ENCODE measurements around the gene MIA.
"Not testable (repeated sequence)": the region's sequence is repeated elsewhere in the genome, so short reads cannot be mapped to it uniquely, and the experiment has no call there.

Gene MIA

DNA sequence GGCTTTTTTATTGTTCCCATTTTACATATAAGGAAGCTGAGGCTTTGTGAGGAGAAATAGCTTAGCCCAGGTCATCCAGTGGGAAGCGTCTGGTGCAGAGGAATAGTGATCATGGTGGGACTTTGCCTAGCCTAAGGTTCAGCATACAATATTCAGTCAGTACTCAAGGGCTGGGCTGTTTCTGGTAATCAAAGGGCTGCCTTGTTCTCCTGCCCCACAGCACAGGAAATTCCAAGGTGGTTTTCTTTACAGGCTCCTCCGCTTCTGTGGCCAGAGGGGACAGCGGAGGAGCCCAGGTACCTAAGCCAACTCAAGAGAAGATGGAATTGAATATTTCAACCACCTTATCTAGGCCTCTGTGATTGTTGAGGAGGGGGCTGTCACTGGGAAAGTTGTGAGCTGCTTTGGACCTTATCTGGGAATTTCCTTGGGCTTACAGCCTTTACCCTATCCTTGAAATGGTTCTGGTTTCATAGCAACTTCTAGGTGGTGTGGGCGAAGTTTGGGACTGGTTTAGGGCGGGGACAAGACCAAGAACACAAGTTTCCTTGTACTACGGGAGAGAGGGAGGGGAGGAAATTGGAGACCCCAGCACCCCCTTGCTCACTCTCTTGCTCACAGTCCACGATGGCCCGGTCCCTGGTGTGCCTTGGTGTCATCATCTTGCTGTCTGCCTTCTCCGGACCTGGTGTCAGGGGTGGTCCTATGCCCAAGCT is at the start of gene MIA:
Gene MIA, plus strand, starts transcription at position 606 of the 716 bp plus-strand sequence. Its CDS starts 22 bp downstream, at position 628.
- no peak within 1 kb of the TSS for H3K4me3 ChIP-seq (ENCODE audit: low read depth, low read length)
- no peaks in the 10 kb centered on the region for H3K36me3 ChIP-seq (ENCODE audit: insufficient read depth, low read length)
- no peaks in the 10 kb centered on the region for H3K27me3 ChIP-seq (ENCODE audit: insufficient read depth, low read length)
- H3K79me2 ChIP-seq (ENCODE audit: control insufficient read depth, insufficient read depth, low read length, unreplicated experiment), result no peaks in the 10 kb centered on the region
- H3K27ac ChIP-seq (ENCODE audit: low read depth, low read length), result no peak within 1 kb of the TSS
- peaks cover 7% of the 10 kb centered on the region for H3K4me1 ChIP-seq (ENCODE audit: control insufficient read depth, insufficient read depth, low read length, unreplicated experiment)
- H2AFZ ChIP-seq (ENCODE audit: low read length, unreplicated experiment), result no peak within 1 kb of the TSS

DNA sequence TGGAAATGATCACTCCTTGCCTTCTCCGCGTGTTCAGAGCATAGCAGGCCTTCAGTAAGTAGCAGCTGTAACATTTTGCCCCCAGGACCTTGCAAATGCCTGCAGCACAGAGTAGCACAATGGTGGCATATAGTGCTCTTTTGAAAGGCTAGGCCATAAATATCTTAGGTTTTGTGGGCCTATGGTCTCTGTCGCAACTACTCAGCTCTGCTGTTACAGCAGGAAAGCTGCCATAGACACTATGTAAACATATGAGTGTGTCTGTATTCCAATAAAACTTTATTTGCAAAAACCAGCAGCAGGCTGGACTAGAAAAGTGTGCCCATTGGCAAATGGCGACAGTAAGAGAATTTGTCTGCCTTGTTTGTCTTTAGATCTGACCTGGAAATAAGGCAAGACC is 49.0 kb upstream of the MIA start:
- no peaks in the 10 kb centered on the region for H3K27me3 ChIP-seq (ENCODE audit: insufficient read depth, low read length)
- H3K4me1 ChIP-seq (ENCODE audit: control insufficient read depth, insufficient read depth, low read length, unreplicated experiment), result peaks cover 3% of the 10 kb centered on the region
- no peak overlapping the region for H3K27ac ChIP-seq (ENCODE audit: low read depth, low read length)
- peaks cover 20% of the 10 kb centered on the region for H3K79me2 ChIP-seq (ENCODE audit: control insufficient read depth, insufficient read depth, low read length, unreplicated experiment)
- H2AFZ ChIP-seq (ENCODE audit: low read length, unreplicated experiment), result no peak overlapping the region
- H3K4me3 ChIP-seq (ENCODE audit: low read depth, low read length), result no peak overlapping the region
- peaks cover 8% of the 10 kb centered on the region; the same call in 1 of the 2 replicates for H3K36me3 ChIP-seq (ENCODE audit: insufficient read depth, low read length)

DNA sequence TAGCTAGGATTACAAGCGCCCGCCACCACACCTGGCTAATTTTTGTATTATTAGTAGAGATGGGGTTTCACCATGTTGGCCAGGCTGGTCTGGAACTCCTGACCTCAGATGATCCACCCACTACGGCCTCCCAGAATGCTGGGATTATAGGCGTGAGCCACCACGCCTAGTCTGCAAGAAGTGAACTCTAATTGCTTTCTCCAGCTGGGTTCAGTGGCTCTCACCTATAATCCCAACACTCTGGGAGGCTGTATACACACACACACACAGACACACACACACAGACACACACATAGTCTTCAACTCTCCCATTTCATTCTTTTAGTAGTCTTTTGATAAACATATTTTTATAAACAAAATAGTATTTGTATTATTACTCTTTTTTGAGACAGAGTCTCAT is 45.3 kb upstream of the MIA start:
- not testable (repeated sequence) for H3K79me2 ChIP-seq (ENCODE audit: control insufficient read depth, insufficient read depth, low read length, unreplicated experiment); H3K4me3 ChIP-seq (ENCODE audit: low read depth, low read length); H2AFZ ChIP-seq (ENCODE audit: low read length, unreplicated experiment); H3K27me3 ChIP-seq (ENCODE audit: insufficient read depth, low read length); H3K27ac ChIP-seq (ENCODE audit: low read depth, low read length); H3K36me3 ChIP-seq (ENCODE audit: insufficient read depth, low read length); H3K4me1 ChIP-seq (ENCODE audit: control insufficient read depth, insufficient read depth, low read length, unreplicated experiment)

DNA sequence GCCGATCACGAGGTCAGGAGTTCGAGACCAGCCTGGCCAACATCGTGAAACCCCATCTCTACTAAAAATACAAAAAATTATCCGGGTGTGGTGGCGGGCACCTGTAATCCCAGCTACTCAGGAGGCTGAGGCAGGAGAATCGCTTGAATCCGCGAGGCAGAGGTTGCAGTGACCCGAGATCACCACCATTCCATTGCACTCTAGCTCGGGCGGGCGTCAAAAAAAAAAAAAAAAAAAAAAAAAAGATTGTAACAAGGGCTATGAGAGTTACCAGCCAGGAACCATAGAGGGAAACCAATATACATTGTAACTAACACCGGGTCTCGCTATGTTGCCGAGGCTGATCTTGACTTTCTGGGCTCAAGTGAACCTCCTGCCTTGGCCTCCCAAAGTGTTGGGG is 43.0 kb upstream of the MIA start:
- H3K36me3 ChIP-seq (ENCODE audit: insufficient read depth, low read length); H3K79me2 ChIP-seq (ENCODE audit: control insufficient read depth, insufficient read depth, low read length, unreplicated experiment); H3K4me1 ChIP-seq (ENCODE audit: control insufficient read depth, insufficient read depth, low read length, unreplicated experiment): not testable (repeated sequence)

DNA sequence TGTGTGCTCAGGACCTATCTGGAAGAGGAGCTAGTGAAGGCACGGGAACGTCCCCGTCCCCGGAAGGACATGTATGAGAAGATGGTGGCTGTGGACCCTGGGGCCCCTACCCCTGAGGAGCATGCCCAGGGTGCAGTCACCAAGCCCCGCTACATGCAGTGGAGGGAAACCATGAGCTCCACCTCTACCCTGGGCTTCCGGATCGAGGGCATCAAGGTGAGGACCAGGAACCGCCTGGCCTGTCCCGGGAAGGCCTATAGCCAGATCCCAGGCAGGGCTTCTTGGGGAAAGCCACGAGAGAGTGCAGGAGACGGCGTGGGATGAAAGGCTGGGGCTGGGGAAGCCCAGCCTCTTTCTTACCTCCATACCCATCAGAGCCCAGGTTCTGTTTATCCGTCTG is 42.2 kb upstream of the MIA start:
- Histone ChIP-seq H3K79me2 (ENCODE audit: control insufficient read depth, insufficient read depth, low read length, unreplicated experiment) (no peaks in the 10 kb centered on the region), H3K27me3 (ENCODE audit: insufficient read depth, low read length) (no peaks in the 10 kb centered on the region), H3K36me3 (ENCODE audit: insufficient read depth, low read length) (peaks cover 3% of the 10 kb centered on the region; the same call in 1 of the 2 replicates), H3K4me1 (ENCODE audit: control insufficient read depth, insufficient read depth, low read length, unreplicated experiment) (no peaks in the 10 kb centered on the region), H3K27ac (ENCODE audit: low read depth, low read length) (no peak overlapping the region), H3K4me3 (ENCODE audit: low read depth, low read length) (no peak overlapping the region), H2AFZ (ENCODE audit: low read length, unreplicated experiment) (no peak overlapping the region)

More for the DNA sequence above, 43.0 kb upstream of the MIA start:
- H3K4me3 ChIP-seq (ENCODE audit: low read depth, low read length); H2AFZ ChIP-seq (ENCODE audit: low read length, unreplicated experiment); H3K27ac ChIP-seq (ENCODE audit: low read depth, low read length); H3K27me3 ChIP-seq (ENCODE audit: insufficient read depth, low read length): not testable (repeated sequence)

DNA sequence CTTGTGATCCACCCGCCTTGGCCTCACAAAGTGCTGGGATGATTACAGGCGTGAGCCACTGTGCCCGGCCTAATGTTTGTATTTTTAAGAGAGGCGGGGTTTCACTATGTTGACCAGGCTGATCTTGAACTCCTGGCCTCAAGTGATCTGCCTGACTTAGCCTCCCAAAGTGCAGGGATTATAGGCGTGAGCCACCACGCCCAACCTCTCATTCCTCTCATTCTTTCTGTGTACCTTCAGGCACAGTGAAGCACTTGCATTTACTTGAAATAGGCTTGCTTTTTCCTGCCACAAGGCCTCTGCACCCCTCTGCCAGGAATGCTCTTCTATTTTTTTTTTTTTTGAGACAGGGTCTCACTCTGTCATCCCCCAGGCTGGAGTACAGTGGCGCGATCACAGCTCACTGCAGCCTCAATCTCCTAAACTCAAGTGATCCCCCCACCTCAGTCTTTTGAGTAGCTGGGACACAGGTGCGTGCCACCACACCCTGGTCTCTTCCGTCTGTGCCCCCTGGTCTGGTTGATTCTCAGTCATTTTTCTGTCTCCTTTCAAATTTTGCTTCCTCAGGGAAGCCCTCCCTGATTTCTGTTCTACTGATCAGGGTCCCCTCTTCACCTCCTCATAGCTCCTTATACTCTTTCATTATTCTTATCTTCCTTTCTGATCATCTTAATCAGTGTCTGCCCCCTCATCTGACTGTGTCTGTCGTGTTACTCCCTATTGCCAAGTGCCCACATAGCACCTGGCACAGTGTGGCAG is 40.1 kb upstream of the MIA start:
- no peak overlapping the region for H3K4me3 ChIP-seq (ENCODE audit: low read depth, low read length)
- H3K79me2 ChIP-seq (ENCODE audit: control insufficient read depth, insufficient read depth, low read length, unreplicated experiment), result no peaks in the 10 kb centered on the region
- no peak overlapping the region for H3K27ac ChIP-seq (ENCODE audit: low read depth, low read length)
- no peaks in the 10 kb centered on the region for H3K27me3 ChIP-seq (ENCODE audit: insufficient read depth, low read length)
- H3K36me3 ChIP-seq (ENCODE audit: insufficient read depth, low read length), result 0 out of 2 replicates have a peak, but pooled peaks cover 3% of the 10 kb centered on the region
- H2AFZ ChIP-seq (ENCODE audit: low read length, unreplicated experiment), result no peak overlapping the region
- no peaks in the 10 kb centered on the region for H3K4me1 ChIP-seq (ENCODE audit: control insufficient read depth, insufficient read depth, low read length, unreplicated experiment)

DNA sequence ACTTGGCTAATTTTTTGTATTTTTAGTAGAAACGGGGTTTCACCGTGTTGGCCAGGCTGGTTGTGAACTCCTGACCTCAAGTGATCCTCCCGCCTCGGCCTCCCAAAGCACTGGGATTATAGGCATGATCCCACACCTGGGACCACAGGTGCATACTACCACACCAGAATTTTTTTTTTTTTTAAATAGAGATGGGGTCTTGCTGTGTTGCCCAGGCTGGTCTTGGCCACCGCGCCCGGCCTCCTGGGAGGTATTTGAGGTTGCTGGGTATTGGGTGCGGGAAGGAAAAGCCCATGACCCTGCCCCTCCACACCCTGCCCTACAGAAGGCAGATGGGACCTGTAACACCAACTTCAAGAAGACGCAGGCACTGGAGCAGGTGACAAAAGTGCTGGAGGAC is 38.7 kb upstream of the MIA start:
- Histone ChIP-seq H3K4me3 (ENCODE audit: low read depth, low read length) (no peak overlapping the region), H3K36me3 (ENCODE audit: insufficient read depth, low read length) (no peaks in the 10 kb centered on the region), H3K4me1 (ENCODE audit: control insufficient read depth, insufficient read depth, low read length, unreplicated experiment) (no peaks in the 10 kb centered on the region), H2AFZ (ENCODE audit: low read length, unreplicated experiment) (no peak overlapping the region), H3K27me3 (ENCODE audit: insufficient read depth, low read length) (no peaks in the 10 kb centered on the region), H3K79me2 (ENCODE audit: control insufficient read depth, insufficient read depth, low read length, unreplicated experiment) (no peaks in the 10 kb centered on the region), H3K27ac (ENCODE audit: low read depth, low read length) (no peak overlapping the region)

DNA sequence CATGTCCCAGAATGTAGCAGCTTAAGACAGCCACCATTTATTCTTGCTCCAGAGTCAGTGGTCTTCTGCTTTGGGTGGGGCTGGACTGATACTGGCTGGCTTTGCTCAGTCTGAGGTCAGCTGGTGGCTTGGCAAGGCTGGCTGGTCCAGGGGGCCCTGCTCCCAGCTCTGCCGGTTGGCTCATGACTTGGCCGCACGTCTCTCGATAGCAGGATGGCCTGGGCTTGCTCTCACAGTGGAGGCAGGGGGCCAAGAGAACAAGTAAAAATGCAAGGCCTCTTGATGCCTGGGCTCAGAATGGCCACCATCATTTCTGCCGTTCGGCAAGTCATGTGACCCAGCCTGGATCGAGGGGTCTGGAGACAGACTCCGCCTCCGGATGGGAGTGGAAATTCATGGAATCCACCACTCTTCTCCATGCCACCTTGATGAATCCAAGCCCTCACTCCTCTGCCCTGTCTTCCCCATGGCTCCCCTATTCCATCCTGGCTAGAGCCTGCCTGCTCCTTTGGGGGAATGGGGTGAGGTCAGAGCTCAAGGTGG is 38.1 kb upstream of the MIA start:
- Histone ChIP-seq H3K36me3 (ENCODE audit: insufficient read depth, low read length) (no peaks in the 10 kb centered on the region), H3K27ac (ENCODE audit: low read depth, low read length) (no peak overlapping the region)

DNA sequence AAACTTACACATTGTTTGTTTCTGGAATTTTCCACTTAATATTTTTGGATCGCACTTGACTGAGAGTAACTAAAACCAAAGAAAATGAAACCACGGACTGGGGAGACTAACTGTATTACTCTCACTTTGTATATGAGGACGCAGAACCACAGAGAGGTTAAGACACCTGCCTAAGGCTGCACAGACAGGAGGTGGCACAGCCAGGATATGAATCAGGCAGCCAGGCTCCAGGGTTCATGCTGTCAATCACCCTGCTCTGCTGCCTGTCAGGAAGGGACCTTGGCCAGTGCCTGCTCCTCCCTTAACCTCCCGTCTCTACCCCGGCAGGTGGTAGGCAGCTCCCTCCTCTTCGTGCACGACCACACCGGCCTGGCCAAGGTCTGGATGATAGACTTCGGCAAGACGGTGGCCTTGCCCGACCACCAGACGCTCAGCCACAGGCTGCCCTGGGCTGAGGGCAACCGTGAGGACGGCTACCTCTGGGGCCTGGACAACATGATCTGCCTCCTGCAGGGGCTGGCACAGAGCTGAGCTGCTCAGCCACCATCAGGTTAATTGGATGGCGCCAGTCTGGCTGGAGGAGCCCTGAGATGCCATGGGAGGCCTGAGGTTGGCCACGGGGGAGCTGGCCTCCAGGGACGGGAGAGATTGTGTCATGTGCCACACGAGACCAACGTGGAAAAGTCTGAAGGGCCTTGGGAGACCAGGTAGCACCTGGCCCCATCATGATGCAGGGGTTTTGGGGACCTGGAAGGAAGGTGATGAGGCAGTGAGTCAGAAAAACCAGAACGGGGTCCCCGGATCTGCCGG is 36.1 kb upstream of the MIA start:
- Histone ChIP-seq H3K79me2 (ENCODE audit: control insufficient read depth, insufficient read depth, low read length, unreplicated experiment) (no peaks in the 10 kb centered on the region), H3K36me3 (ENCODE audit: insufficient read depth, low read length) (no peaks in the 10 kb centered on the region), H3K4me3 (ENCODE audit: low read depth, low read length) (no peak overlapping the region), H3K27ac (ENCODE audit: low read depth, low read length) (no peak overlapping the region), H2AFZ (ENCODE audit: low read length, unreplicated experiment) (no peak overlapping the region), H3K27me3 (ENCODE audit: insufficient read depth, low read length) (no peaks in the 10 kb centered on the region), H3K4me1 (ENCODE audit: control insufficient read depth, insufficient read depth, low read length, unreplicated experiment) (no peaks in the 10 kb centered on the region)

More for the DNA sequence above, 38.1 kb upstream of the MIA start:
- no peaks in the 10 kb centered on the region for H3K4me1 ChIP-seq (ENCODE audit: control insufficient read depth, insufficient read depth, low read length, unreplicated experiment)
- H3K4me3 ChIP-seq (ENCODE audit: low read depth, low read length), result no peak overlapping the region
- no peak overlapping the region for H2AFZ ChIP-seq (ENCODE audit: low read length, unreplicated experiment)
- H3K79me2 ChIP-seq (ENCODE audit: control insufficient read depth, insufficient read depth, low read length, unreplicated experiment), result no peaks in the 10 kb centered on the region
- no peaks in the 10 kb centered on the region for H3K27me3 ChIP-seq (ENCODE audit: insufficient read depth, low read length)

DNA sequence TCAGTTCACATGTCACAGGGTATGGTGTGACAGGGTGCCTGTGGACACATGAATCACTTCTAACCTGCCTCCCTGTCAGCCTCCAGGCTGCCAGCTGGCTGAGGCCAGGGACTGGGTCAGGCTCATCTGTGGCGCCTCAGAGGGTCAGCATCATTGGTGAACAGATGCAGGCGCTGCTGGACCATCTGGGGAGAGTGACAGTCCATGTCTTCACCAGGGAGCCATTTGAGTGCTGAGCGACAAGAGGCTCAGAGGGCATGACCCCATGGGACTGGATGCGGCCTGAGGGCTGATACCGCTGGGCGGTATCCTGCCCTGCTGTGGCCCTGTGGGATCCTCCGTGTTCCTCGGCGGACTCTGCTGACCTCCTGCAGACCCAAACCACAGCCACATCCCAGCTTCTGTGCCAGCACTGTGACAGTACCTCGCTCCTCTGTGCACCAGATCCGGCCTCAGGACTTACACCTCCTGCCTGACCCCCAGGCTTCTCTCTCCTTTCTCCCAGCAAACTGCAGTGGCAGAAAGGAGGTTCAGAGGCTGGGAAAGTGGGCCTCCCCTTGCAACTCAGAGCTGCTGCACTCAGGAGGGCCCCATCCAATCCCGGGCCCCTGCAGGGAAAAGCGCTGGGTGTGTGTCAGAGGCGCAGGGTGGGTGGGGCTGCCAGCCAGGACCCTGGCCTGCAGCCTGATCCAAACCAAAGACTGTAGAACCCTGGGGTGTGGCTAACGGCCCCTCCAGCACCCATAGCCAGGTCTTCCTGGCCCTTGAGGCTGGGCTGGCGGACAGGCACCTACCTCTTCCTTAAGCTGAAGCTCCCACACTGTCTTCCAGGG is 35.2 kb upstream of the MIA start:
- Histone ChIP-seq H3K4me1 (ENCODE audit: control insufficient read depth, insufficient read depth, low read length, unreplicated experiment) (peaks cover 4% of the 10 kb centered on the region), H3K27me3 (ENCODE audit: insufficient read depth, low read length) (no peaks in the 10 kb centered on the region), H3K79me2 (ENCODE audit: control insufficient read depth, insufficient read depth, low read length, unreplicated experiment) (no peaks in the 10 kb centered on the region), H3K27ac (ENCODE audit: low read depth, low read length) (no peak overlapping the region), H3K36me3 (ENCODE audit: insufficient read depth, low read length) (no peaks in the 10 kb centered on the region), H2AFZ (ENCODE audit: low read length, unreplicated experiment) (no peak overlapping the region), H3K4me3 (ENCODE audit: low read depth, low read length) (no peak overlapping the region)

Measured in ACC112 (cell line).